ENCODE measurements around the gene SDK2. TPM values are rescaled to one million over a fixed set of nuclear protein-coding genes. Genes with fewer than 3 reads are reported as not detected.

The SDK2 gene
- total RNA-seq, 2 donors from 2014 or later = 0.26 to 0.33 TPM

- H3K4me3 ChIP-seq = no peak overlapping the region
- TF ChIP-seq POLR2A (IDR thresholded peaks at IDR 0.05) = no peak
- TF ChIP-seq, protein P1, sequence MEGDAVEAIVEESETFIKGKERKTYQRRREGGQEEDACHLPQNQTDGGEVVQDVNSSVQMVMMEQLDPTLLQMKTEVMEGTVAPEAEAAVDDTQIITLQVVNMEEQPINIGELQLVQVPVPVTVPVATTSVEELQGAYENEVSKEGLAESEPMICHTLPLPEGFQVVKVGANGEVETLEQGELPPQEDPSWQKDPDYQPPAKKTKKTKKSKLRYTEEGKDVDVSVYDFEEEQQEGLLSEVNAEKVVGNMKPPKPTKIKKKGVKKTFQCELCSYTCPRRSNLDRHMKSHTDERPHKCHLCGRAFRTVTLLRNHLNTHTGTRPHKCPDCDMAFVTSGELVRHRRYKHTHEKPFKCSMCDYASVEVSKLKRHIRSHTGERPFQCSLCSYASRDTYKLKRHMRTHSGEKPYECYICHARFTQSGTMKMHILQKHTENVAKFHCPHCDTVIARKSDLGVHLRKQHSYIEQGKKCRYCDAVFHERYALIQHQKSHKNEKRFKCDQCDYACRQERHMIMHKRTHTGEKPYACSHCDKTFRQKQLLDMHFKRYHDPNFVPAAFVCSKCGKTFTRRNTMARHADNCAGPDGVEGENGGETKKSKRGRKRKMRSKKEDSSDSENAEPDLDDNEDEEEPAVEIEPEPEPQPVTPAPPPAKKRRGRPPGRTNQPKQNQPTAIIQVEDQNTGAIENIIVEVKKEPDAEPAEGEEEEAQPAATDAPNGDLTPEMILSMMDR (IDR thresholded peaks at IDR 0.05) = no peak
- 61 to 70% methylated on average over 10 to 13 of the region's 13 CpGs for WGBS, 2 donors
- DNase-seq = no peak
- no peak overlapping the region for H3K27ac ChIP-seq
- no peak for ATAC-seq
- H3K27me3 ChIP-seq = no peaks in the 10 kb centered on the region
- intact Hi-C loops (cut with DNase I) = no loop called here
- no peaks in the 10 kb centered on the region for H3K4me1 ChIP-seq
- H3K36me3 ChIP-seq (replicated peaks in 1 of 2; ENCODE audit: insufficient read depth in 1 of 2, low read depth in 2 of 2) = no peaks in the 10 kb centered on the region
- H3K9me3 ChIP-seq = no peaks in the 10 kb centered on the region
Measured at GRCh38 chr17:73555199-73555960, 88.9 kb downstream of the SDK2 start.

GRCh38 chr17:73554498-73554897 is 89.7 kb downstream of the SDK2 start:
- DNase-seq (no peak), ATAC-seq (no peak)
- Histone ChIP-seq H3K27ac (no peak overlapping the region), H3K27me3 (no peaks in the 10 kb centered on the region), H3K36me3 (replicated peaks in 1 of 2; ENCODE audit: insufficient read depth in 1 of 2, low read depth in 2 of 2) (no peaks in the 10 kb centered on the region), H3K4me1 (no peaks in the 10 kb centered on the region), H3K4me3 (no peak overlapping the region), H3K9me3 (no peaks in the 10 kb centered on the region)
- TF ChIP-seq, protein P1 (IDR thresholded peaks at IDR 0.05) = no peak
- TF ChIP-seq POLR2A (IDR thresholded peaks at IDR 0.05) = no peak
- intact Hi-C loops (cut with DNase I) = no loop called here

DNA sequence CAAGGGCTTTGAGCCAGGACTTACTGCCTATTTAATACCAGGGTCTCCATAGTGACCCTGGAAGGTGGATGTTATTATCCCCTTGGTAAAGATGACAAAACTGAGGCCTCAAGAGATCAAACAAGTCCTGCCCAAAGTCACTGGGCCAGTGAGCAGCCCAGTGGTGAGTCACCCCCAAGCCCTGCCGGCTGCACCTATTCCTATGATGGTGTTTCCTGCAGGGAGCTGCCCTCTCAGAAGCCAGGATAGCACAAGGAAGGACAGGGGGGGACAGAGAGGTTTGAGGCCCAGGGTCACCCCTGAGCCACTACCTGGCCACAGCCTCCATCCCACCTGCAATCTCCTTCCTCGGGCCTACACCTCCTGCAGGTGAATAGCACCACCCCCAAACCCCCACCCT is 90.9 kb downstream of the SDK2 start:
- Histone ChIP-seq H3K36me3 (replicated peaks in 1 of 2; ENCODE audit: insufficient read depth in 1 of 2, low read depth in 2 of 2) (no peaks in the 10 kb centered on the region), H3K9me3 (no peaks in the 10 kb centered on the region), H3K4me3 (no peak overlapping the region), H3K27me3 (no peaks in the 10 kb centered on the region), H3K4me1 (no peaks in the 10 kb centered on the region), H3K27ac (no peak overlapping the region)
- WGBS, 2 donors = 55 to 60% methylated on average over 1 to 2 of the region's 2 CpGs
- no peak for DNase-seq
- intact Hi-C loops (cut with DNase I) = no loop called here
- ATAC-seq = no peak
- TF ChIP-seq POLR2A (IDR thresholded peaks at IDR 0.05) = no peak
- TF ChIP-seq, protein P1 (IDR thresholded peaks at IDR 0.05) = no peak

- Histone ChIP-seq H3K36me3 (replicated peaks in 1 of 2; ENCODE audit: insufficient read depth in 1 of 2, low read depth in 2 of 2) (no peaks in the 10 kb centered on the region), H3K4me3 (no peak overlapping the region), H3K27me3 (no peaks in the 10 kb centered on the region), H3K9me3 (no peaks in the 10 kb centered on the region), H3K27ac (no peak overlapping the region), H3K4me1 (no peaks in the 10 kb centered on the region)
- WGBS, 2 donors = 61 to 62% methylated on average over 15 to 30 of the region's 30 CpGs
- DNase-seq (no peak), ATAC-seq (no peak)
- intact Hi-C loops (cut with DNase I) = no loop called here
- TF ChIP-seq, protein P1 (IDR thresholded peaks at IDR 0.05) = no peak
- TF ChIP-seq POLR2A (IDR thresholded peaks at IDR 0.05) = no peak
Measured at GRCh38 chr17:73552300-73553048, 91.8 kb downstream of the SDK2 start.
